K562 (cell line): ENCODE measurements around the gene METAP1D. TPM values are rescaled to one million over a fixed set of nuclear protein-coding genes. Genes with fewer than 3 reads are reported as not detected.

Source experiments
- CBX1 ChIP-seq: sonication (generic); IDR thresholded peaks from 2 replicates; pipeline ENCODE4 v1.6.1; 2016; ENCODE audit warnings: antibody characterized with exemption, low read depth, mild to moderate bottlenecking
- CREB1 ChIP-seq, 2 experiments: sonication (generic) in 1 of 2; formaldehyde crosslinking in 1 of 2; IDR thresholded peaks; 2 replicates each; pipeline versions ENCODE4 v1.6.1 to v1.8.0; 2012 to 2022; ENCODE audit warnings: inconsistent platforms in 1 of 2, mild to moderate bottlenecking in 1 of 2, missing genetic modification reagents in 1 of 2, moderate library complexity in 1 of 2
- CREM ChIP-seq: IDR thresholded peaks from 2 replicates; pipeline ENCODE4 v1.6.1; 2014; ENCODE audit warnings: antibody characterized with exemption, low read depth
- HMGN3 ChIP-seq: IDR thresholded peaks from 2 replicates; pipeline ENCODE4 v1.6.1; 2011; ENCODE audit warnings: borderline replicate concordance, low read depth, mild to moderate bottlenecking, mixed read lengths, low read length; ENCODE audit not compliant: insufficient read length; ENCODE audit errors: extremely low read depth
- POLR2B ChIP-seq: fragments of 450-650 bp; IDR thresholded peaks from 2 replicates; pipeline ENCODE4 v1.6.1; 2018; ENCODE audit warnings: low read depth; ENCODE audit not compliant: partially characterized antibody
- PTBP1 ChIP-seq: fragments of 200-400 bp; formaldehyde crosslinking; IDR thresholded peaks from 2 replicates; pipeline ENCODE4 v1.6.1; 2017; ENCODE audit warnings: low read depth, low read length
- RAD21 ChIP-seq, 2 experiments: fragments of 250-450 bp in 1 of 2; fragments of 450-650 bp in 1 of 2; sonication (Bioruptor Pico) in 1 of 2; formaldehyde crosslinking in 1 of 2; IDR thresholded peaks in 1 of 2; conservative IDR thresholded peaks in 1 of 2; 2 replicates each; pipeline versions ENCODE4 v1.4.0 to v1.8.0; 2020 to 2022; ENCODE audit warnings: mild to moderate bottlenecking in 2 of 2, moderate library complexity in 1 of 2
- RBM17 ChIP-seq: fragments of 200-400 bp; formaldehyde crosslinking; IDR thresholded peaks from 2 replicates; pipeline ENCODE4 v1.6.1; 2017; ENCODE audit warnings: low read depth, mild to moderate bottlenecking, low read length, borderline replicate concordance
- TAF15 ChIP-seq: fragments of 200-400 bp; formaldehyde crosslinking; IDR thresholded peaks from 2 replicates; pipeline ENCODE4 v1.6.1; 2017; ENCODE audit warnings: mild to moderate bottlenecking, low read depth, low read length, moderate library complexity
- ZBTB7A ChIP-seq: IDR thresholded peaks from 2 replicates; pipeline ENCODE4 v1.6.1; 2011; ENCODE audit warnings: low read depth, mild to moderate bottlenecking, low read length, moderate library complexity, borderline replicate concordance; ENCODE audit not compliant: control insufficient read depth
- ZNF589 ChIP-seq: fragments of 200-800 bp; sonication (Bioruptor generic); IDR thresholded peaks from 2 replicates; pipeline ENCODE4 v1.6.1; 2016; ENCODE audit warnings: low read depth, missing genetic modification characterization, missing compliant biosample characterization
- polyA plus RNA-seq, 8 experiments: library from polyadenylated mRNA; depleted of rRNA in 4 of 8; stranded (reverse) in 5 of 8; unstranded in 3 of 8; fragments of >200 nt; fragmentation: Nextera tagmentation in 2 of 8; fragmentation: Illumina TruSeq in 1 of 8; extraction: Ambion mirVana in 2 of 8; extraction: Trizol in 1 of 8; gene quantifications; 2 replicates each; pipeline versions ENCODE4 v1.2.1 to v1.2.3, GENCODE V29; 2011 to 2014; ENCODE audit warnings: inconsistent platforms in 1 of 8, missing spikeins in 1 of 8
- total RNA-seq, 7 experiments: library from RNA; depleted of rRNA in 6 of 7; stranded (reverse); fragments of >200 nt in 6 of 7; fragmentation: Illumina TruSeq in 2 of 7; extraction: Trizol in 2 of 7; gene quantifications; 2 replicates each; pipeline versions ENCODE4 v1.2.1 to v1.2.3, GENCODE V29; 2011 to 2021; ENCODE audit warnings: low replicate concordance in 1 of 7
- TF ChIP-seq, protein P1 (sequence below): fragments of 150-350 bp; IDR thresholded peaks from 2 replicates; pipeline ENCODE4 v1.6.1; 2014; ENCODE audit warnings: low read depth, mild to moderate bottlenecking, low read length, borderline replicate concordance
- TF ChIP-seq, protein P2 (sequence below), 3 experiments: fragments of 200-800 bp in 1 of 3; sonication (Bioruptor generic) in 1 of 3; sonication (generic) in 1 of 3; formaldehyde crosslinking in 1 of 3; IDR thresholded peaks; 2 replicates each; pipeline versions ENCODE4 v1.6.1 to v1.8.0; 2016 to 2022; ENCODE audit warnings: mild to moderate bottlenecking in 2 of 3, missing compliant biosample characterization in 2 of 3, missing genetic modification characterization in 2 of 3, missing genetic modification reagents in 1 of 3
- TF ChIP-seq, protein P3 (sequence below): IDR thresholded peaks from 2 replicates; pipeline ENCODE4 v1.6.1; 2012; ENCODE audit warnings: low read depth, low read length, improper control_type of control experiment, borderline replicate concordance
- TF ChIP-seq, protein P4 (sequence below): sonication (generic); formaldehyde crosslinking; IDR thresholded peaks from 2 replicates; pipeline ENCODE4 v1.8.1; 2023; ENCODE audit warnings: mild to moderate bottlenecking, missing genetic modification reagents
- TF ChIP-seq, protein P5 (sequence below): fragments of 450-650 bp; formaldehyde crosslinking; IDR thresholded peaks from 2 replicates; pipeline ENCODE4 v1.4.0; 2020; ENCODE audit warnings: mild to moderate bottlenecking, moderate library complexity

METAP1D gene
- total and polyA plus RNA-seq, 9 of the 15 experiments (the other 6 are each of a cell fraction or from before 2014, with no cell fraction given) = 8.0 to 23.4 (median 15.7) TPM

DNA sequence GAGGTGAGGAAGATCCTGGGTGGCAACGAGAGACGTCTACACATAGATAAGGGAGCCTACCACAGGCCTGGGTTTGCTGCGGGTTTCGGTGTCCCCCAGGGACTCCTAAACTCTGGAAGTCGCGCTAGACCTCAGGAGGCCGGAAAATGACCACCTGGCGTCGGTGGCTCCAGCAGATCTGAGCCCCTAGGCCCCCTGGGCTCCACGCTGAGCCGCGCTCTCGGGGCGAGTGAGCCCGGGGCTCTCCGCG is 84.6 kb downstream of the METAP1D start (continued):
- TF ChIP-seq ZBTB7A = peak; percentile 77; the same call in 1 of the 2 replicates
- TF ChIP-seq ZNF589 (CRISPR knock-in tag) = 0 out of 2 replicates have a peak, but pooled peaks have one; percentile 73
- 0 out of 2 replicates have a peak, but pooled peaks have one; percentile 51 for TF ChIP-seq PTBP1
- peak; percentile 29; the same call in 1 of the 2 replicates for TF ChIP-seq CREB1 (IDR thresholded peaks at IDR 0.05)
- peak; percentile 52 for TF ChIP-seq CREB1 (CRISPR knock-in tag; IDR thresholded peaks at IDR 0.05)
- no peak for TF ChIP-seq HMGN3
- TF ChIP-seq, protein P1, sequence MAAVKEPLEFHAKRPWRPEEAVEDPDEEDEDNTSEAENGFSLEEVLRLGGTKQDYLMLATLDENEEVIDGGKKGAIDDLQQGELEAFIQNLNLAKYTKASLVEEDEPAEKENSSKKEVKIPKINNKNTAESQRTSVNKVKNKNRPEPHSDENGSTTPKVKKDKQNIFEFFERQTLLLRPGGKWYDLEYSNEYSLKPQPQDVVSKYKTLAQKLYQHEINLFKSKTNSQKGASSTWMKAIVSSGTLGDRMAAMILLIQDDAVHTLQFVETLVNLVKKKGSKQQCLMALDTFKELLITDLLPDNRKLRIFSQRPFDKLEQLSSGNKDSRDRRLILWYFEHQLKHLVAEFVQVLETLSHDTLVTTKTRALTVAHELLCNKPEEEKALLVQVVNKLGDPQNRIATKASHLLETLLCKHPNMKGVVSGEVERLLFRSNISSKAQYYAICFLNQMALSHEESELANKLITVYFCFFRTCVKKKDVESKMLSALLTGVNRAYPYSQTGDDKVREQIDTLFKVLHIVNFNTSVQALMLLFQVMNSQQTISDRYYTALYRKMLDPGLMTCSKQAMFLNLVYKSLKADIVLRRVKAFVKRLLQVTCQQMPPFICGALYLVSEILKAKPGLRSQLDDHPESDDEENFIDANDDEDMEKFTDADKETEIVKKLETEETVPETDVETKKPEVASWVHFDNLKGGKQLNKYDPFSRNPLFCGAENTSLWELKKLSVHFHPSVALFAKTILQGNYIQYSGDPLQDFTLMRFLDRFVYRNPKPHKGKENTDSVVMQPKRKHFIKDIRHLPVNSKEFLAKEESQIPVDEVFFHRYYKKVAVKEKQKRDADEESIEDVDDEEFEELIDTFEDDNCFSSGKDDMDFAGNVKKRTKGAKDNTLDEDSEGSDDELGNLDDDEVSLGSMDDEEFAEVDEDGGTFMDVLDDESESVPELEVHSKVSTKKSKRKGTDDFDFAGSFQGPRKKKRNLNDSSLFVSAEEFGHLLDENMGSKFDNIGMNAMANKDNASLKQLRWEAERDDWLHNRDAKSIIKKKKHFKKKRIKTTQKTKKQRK = 0 out of 2 replicates have a peak, but pooled peaks have one; percentile 16
- TF ChIP-seq TAF15 = 0 out of 2 replicates have a peak, but pooled peaks have one; percentile 27
- peak; percentile 48; the same call in 1 of the 2 replicates for TF ChIP-seq CBX1
- TF ChIP-seq, protein P2, sequence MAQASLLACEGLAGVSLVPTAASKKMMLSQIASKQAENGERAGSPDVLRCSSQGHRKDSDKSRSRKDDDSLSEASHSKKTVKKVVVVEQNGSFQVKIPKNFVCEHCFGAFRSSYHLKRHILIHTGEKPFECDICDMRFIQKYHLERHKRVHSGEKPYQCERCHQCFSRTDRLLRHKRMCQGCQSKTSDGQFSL (CRISPR knock-in tag; IDR thresholded peaks at IDR 0.05) = no peak
- TF ChIP-seq, protein P2 (tag; IDR thresholded peaks at IDR 0.05) = no peak
- TF ChIP-seq, protein P3, sequence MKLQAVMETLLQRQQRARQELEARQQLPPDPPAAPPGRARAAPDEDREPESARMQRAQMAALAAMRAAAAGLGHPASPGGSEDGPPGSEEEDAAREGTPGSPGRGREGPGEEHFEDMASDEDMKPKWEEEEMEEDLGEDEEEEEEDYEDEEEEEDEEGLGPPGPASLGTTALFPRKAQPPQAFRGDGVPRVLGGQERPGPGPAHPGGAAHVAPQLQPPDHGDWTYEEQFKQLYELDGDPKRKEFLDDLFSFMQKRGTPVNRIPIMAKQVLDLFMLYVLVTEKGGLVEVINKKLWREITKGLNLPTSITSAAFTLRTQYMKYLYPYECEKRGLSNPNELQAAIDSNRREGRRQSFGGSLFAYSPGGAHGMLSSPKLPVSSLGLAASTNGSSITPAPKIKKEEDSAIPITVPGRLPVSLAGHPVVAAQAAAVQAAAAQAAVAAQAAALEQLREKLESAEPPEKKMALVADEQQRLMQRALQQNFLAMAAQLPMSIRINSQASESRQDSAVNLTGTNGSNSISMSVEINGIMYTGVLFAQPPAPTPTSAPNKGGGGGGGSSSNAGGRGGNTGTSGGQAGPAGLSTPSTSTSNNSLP = no peak
- no peak for TF ChIP-seq RBM17
- TF ChIP-seq CREM = peak; percentile 54; the same call in 1 of the 2 replicates
- TF ChIP-seq, protein P4, sequence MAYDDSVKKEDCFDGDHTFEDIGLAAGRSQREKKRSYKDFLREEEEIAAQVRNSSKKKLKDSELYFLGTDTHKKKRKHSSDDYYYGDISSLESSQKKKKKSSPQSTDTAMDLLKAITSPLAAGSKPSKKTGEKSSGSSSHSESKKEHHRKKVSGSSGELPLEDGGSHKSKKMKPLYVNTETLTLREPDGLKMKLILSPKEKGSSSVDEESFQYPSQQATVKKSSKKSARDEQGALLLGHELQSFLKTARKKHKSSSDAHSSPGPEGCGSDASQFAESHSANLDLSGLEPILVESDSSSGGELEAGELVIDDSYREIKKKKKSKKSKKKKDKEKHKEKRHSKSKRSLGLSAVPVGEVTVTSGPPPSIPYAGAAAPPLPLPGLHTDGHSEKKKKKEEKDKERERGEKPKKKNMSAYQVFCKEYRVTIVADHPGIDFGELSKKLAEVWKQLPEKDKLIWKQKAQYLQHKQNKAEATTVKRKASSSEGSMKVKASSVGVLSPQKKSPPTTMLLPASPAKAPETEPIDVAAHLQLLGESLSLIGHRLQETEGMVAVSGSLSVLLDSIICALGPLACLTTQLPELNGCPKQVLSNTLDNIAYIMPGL (CRISPR knock-in tag) = 0 out of 2 replicates have a peak, but pooled peaks have one; percentile 5
- peak; percentile 60 for TF ChIP-seq POLR2B
- 0 out of 4 replicates have a peak, but pooled peaks of 1 of the 2 experiments have one; percentile 4 for TF ChIP-seq RAD21 (CRISPR knock-in tag; conservative IDR thresholded peaks at IDR 0.05 in 1 of 2, IDR thresholded peaks at IDR 0.05 in 1 of 2)
- TF ChIP-seq, protein P5, sequence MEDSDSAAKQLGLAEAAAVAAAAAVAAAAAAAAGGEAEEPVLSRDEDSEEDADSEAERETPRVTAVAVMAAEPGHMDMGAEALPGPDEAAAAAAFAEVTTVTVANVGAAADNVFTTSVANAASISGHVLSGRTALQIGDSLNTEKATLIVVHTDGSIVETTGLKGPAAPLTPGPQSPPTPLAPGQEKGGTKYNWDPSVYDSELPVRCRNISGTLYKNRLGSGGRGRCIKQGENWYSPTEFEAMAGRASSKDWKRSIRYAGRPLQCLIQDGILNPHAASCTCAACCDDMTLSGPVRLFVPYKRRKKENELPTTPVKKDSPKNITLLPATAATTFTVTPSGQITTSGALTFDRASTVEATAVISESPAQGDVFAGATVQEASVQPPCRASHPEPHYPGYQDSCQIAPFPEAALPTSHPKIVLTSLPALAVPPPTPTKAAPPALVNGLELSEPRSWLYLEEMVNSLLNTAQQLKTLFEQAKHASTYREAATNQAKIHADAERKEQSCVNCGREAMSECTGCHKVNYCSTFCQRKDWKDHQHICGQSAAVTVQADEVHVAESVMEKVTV (CRISPR knock-in tag) = 0 out of 2 replicates have a peak, but pooled peaks have one; percentile 39
